GM21737 (cell line): Measurements from ENCODE around the gene FOXJ3.

ENCODE experiments used
- ATAC-seq: cut with Tn5 transposase; IDR thresholded peaks from one replicate; pipeline ENCODE4 v1.9.1; 2021; ENCODE audit warnings: mild to moderate bottlenecking, moderate library complexity; ENCODE audit not compliant: unreplicated experiment

The FOXJ3 gene

DNA sequence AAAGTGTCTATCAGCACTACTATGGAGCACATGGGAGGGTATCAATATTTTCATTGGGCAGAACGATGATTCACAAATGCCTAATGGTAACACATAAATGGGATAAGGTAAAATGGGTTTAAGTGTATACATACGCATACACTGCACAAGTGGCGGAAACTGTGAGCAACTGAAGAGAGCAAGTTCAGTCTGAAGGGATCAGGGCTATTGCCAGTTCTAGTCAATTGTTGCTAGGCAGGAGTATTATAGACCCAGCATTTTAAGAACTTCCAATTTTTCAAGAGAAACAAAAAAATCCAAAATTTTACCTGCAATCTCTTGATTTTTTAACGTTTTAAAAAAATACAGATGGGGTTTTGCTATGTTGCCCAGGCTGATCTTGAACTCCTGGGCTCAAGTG lies 23.1 kb downstream of the FOXJ3 start:
- no peak for ATAC-seq

DNA sequence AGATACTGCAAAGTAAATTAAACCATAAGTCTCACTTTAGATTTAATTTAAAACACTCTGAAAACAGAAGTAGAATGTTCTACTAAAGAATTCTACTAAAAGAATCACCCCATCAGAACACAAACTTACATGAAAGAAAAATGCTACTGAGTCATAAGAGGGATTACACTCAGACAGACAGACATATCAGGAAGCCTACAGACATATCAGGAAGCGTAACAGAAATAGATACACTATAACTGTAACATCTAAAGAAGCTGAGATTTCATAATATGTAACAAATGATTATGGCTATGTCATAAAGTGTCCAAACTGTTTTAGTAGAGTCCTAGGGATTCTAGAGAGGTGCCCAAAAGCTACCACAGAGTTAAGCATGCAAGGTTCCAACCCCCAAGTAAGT lies 23.9 kb downstream of the FOXJ3 start:
- ATAC-seq: no peak

DNA sequence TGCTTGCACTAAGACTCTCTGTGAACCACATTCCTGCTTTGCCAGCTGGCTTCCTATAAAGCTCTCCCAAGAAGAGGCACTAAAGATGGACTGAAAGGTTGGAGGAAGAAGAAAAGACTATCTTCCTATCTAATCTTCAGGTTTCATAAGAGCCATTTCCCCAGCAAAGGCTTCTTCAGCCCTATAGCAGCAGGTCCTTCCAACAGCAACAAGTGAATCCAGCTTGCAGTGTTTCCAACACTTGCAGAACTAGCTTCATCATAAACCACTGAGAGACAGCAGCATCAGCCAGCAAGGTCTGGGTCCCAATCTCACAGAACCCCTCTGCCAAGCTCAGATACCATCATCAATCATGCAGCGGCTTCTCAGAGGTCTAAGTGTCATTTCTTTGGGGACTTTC lies 28.1 kb downstream of the FOXJ3 start:
- ATAC-seq: no peak

DNA sequence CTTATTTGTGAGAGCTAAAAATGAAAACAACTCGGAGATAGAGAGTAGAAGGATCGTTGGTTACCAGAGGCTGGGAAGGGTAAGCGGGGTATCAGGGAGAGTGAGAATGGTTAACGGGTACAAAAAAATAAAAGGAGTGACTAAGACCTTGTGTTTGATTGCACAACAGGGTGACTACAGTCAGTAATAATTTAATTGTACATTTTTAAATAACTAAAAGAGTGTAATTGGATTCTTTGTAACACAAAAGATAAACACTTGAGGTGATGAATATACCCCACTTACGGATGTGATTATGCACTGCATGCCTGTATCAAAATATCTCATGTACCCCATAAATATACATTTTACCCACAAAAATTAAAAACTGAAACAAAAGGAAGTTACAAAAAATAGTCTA lies 29.4 kb downstream of the FOXJ3 start:
- no peak for ATAC-seq

DNA sequence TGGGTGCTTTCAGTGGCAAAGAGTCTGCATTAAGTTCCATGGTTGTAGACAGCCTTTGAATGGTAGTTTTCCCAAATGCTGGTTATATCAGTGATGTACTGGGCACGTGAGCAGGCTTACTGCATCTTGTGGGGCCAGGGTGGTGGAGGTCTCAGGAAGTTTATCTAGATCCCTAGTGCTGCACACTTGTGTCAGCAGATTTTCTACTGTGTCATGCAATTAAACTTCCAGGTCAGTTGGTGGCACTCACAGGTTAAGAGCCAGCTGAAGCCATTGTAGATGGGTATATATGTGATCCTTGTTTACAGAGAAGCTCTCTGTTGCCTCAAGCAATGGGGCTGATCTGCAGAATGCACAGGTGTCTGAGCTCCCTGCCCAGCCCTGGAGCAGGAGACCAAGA lies 33.0 kb downstream of the FOXJ3 start:
- no peak for ATAC-seq

DNA sequence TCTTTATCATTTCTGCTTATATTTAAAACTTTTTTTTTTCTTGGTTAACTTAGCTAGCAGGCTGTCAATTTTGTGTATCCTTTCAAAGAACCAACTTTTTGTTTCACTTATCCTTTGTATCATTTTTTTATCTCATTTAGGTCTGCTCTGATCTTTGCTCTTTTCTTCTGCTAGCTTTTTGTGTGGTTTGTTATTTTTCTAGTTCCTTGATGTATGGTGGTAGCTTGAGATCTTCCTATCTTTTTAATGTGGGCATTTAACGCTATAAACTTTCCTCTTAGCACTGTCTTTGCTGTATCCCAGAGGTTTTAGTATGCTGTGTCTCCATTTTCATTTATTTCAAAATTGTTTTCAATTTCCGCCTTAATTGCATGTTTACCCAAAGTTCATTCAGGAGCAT lies 36.5 kb downstream of the FOXJ3 start:
- no peak for ATAC-seq

DNA sequence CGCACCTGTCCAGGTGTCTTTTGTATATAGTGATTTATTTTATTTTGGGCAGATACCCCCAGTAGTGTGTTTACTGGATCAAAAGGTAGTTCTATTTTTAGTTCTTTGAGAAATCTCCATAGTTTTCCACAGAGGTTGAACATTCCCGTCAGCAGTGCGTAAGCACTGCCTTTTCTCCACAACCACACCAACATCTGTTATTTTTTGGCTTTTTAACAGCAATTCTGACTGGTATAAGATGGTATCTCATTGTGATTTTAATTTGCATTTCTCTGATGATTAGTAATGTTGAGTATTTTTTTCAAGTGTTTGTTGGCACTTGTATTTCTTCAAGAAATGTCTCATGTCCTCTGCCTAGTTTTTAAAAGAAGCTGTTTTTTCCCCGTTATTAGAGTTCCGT lies 39.2 kb downstream of the FOXJ3 start:
- no peak for ATAC-seq

DNA sequence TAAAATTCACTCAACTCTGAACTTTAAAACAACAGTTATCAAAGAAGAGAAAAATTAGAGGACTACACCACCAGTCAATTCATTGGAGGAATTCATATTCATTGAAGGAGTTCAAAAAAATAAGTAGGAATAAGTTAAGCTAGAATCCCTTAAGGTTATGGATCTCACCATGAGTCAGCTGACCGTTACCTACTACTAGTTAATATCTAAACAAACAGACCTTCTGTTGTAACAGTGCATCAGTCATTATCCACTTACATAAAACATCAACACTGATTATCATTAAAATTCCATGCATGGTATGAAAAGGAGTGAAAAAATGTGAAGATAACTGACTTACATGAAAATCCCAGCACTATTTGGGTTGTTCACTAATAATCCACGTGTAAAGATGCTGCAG lies 44.9 kb downstream of the FOXJ3 start:
- no peak for ATAC-seq

DNA sequence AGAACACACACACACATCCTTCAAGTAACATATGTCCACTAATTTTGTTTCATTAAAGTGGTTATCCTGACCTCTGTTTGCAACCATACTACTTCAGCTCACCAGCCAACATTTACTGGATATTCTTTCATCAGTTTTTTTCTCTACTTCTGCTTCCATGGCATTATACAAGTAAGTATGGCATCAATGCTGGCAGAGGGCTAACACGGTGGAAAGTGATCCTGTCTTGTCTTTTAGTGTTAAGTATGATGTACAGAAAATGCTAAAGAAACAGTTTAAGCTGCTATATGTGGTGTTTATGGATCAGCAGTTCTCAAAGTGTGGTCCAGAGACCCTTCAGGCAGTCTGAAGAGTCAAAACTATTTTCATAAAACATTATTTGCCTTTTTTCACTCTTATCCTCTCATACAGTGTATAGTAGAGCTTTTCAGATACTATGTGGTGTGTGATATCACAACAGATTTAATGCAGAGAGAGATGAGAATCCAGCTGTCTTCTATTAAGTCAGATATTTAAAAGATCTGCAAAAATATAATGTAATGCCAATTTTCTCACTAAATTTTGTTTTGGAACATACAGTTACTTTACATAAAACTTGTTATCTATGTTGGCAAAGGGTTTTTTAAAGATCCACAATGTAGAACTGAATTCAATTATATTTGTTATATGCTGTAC lies 46.6 kb downstream of the FOXJ3 start:
- ATAC-seq: no peak

DNA sequence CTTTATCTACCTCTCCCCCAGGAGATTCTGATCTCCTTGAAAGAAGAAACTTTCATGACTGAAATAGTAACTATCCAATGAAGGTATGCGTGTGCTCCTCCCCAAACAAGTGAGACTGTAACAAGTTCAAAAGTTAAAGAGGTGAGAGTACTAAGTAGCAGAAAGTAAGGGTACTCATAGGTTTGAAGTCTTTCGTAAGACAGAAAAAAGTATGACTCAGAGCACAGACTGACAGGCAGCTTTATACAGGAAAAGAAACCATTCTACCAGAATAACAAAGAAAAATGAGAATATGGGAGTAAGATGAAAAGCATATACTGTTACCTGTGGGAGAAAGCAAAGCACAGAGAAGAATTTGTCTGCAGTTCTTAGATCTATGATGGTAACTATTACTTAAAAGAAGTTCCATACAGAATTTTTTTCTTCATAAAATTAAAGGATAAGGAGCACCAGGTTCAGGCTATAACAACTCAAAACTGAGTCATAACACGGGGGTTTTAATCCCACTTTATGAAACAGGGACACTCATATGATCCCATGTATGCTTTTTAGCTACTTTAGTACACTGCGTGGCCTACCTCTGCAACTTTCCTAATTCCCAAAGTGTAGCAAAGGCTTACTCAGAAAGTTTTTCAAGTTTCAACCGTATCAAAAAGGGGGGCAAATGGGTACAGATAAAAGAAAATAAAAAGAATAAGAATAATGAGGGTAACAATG lies 52.0 kb downstream of the FOXJ3 start:
- ATAC-seq: no peak

DNA sequence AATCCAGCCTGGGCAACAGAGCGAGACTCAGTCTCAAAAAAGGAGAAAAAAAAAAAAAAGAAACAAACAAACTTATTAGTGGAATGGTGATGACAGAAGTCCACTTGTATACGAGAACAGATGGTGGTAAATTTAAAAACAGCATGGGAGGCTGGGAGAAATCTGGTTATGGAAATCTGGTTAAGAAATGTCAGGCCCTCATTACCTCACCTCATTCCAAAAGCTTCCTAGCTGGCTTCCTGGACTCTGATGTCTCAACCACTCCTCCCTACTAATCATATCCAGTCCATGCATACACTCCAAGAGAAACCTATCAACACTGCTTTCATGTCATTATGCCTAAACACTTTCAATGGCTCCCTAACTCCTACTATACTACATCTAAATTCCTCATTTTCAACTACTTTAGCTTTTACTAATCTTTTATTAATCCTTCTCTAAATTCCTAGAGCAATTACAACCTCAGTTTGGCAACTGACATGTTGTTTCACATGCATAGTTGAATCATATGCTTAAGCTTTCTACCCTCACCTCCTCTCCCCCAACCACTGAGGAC lies 52.9 kb downstream of the FOXJ3 start:
- no peak for ATAC-seq

DNA sequence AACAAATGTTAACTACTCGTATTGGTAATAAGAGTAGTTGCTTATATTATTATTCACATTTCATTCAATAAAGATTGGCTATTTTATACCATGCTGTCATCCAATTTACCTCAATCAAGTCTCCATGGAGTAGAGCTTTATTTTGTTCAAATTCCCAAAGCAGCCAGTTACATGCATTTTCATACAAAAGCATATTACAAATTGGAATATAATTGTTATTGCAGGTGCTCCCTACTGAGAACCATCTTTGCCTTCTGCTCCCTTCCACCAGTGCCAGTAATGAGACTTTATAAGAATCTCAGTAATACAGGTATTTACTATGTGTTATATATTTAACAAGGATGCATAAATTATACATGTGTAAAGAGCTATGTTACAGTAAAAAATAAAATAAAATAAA lies 54.2 kb downstream of the FOXJ3 start:
- ATAC-seq: no peak

DNA sequence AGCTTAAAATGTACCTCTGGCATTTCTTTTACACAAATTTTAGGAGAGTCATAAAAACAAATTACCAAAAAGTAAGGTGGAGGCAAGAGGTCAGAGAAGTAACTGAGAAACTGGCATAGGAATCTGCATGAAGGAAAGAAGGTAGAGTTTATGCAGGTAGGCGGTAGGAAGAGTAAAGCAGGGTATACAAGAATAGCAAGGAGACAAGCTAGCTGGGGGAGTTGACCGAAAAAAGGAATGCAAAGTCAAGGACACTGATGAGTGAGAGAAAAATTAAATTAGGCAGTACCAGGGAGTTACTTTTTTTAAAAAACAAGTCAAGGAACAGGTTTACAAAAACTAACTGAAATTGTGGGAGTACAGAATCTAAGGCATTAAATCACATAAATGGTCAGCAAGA lies 56.0 kb downstream of the FOXJ3 start:
- ATAC-seq: no peak

DNA sequence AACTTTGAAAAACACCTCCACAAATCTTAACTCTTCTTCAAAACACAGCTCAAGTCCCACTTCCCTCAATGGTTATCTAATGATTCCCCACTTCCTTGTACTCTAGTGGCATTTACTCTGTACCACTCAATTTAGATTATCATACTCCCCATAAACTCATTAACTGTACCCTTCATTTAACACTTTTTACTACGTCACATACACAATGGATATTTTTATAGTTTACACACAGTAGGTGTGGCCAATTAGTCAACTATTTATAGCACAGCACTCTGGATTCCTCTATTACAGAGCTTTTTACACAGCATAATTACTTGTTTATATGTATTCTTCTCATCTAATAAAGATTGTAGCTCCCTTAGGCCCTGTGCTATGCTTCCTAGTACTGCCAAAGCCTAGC lies 62.1 kb downstream of the FOXJ3 start:
- ATAC-seq: no peak

DNA sequence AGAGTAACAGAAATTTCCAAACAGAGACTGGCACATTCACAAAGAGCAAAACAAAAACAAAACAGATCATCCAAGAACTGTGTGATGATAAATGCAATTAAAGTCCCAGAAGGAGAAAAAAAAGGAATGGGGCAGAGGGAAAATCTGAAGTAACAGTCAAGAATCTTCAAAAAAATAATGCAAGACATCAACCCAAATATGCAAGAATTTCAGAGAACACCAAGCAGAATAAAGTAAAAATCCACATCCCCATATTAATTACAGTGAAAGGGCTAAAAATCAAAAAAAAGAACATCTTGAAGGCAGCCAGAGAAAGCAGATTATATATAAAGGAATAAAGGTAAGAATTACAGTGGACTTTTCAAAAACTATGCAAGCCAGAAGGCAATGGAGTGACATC lies 67.1 kb downstream of the FOXJ3 start:
- no peak for ATAC-seq

DNA sequence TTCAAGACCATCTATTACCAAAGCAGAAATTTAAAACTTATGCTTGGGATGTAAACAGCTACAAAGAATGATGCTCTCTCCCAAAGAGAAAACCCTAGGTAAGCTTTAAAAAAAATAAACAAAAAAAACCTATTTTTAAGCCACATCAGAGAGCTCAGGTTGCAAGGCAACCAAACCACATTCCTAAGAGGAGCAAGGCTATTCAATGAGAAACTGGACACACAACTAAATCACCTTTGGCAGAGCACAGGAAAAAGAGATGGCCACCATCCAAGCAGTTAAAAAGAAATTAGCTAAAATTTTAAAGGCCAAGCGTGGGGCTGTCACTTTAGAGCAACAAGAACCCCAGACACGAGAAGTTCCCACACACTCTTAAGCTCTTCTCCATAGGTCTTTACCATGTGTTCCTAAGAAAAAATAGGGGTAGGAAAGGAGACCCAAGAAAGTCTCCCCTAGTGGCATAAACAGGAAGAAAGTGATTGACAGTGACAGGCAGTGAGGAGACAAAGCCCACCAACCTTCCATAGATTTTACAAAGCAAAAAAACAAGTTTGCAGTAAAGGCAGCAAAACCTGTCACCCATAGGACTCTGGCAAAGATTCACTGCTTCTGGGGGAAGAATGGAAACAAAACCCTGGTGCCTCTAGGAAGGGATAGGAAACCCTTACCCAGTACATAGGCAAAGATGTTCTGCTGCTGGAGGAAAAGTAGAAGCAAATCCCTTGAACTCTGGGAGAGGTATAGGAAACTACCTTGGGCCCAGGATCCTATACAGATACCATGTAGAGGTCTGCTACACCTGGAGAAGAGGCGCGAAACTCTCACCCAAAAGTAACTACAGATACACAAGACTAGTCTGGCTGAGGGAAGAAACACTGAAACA lies 68.5 kb downstream of the FOXJ3 start:
- ATAC-seq: no peak

DNA sequence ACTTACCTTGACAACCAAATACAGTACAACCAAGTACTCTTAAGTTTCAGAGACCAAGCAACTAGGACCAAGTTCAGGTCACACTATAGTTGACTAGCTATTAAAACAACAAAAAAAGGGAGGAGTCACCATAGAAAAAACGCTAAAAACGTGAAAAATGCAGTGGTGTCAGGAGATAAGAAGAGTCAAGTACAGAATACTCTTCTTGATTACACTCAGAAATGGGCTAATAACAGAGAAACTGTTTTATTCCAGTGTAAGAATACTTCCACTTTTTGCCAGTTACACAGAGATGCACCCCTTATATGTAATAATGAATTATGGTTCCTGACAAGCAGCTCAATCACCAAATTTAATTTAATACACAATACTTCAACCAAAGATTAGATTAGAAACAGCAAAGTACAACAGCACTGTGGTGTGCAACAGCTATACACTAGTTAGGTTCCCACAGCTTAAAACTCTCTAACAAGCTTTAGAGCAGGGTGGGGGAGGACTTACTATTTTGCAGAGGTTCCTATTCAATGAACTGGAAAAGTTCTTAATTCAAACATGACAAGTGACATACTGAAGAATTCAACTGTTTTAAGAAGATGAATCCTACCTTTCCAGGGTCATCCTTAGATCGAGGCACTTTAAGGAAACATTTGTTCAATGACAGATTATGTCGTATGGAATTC lies 70.4 kb downstream of the FOXJ3 start:
- ATAC-seq: no peak

DNA sequence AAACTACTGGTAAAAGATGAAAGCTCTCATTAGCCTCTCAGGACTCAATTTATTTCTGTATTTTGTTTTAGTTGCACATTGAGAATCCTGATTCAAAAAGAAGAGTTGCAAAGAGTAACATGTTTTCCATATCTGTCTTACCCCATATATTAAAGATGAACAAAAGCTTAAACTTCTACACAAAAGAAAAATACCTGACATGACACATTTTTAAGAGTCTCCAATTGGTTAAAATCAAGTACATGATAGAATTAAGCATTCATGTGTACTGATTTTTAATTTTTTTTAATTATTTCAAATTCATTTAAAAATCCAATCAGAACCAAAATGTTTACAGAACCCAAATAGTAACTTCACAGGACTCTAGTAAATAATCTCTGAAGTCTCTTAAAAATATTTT lies 72.0 kb downstream of the FOXJ3 start:
- ATAC-seq: no peak

DNA sequence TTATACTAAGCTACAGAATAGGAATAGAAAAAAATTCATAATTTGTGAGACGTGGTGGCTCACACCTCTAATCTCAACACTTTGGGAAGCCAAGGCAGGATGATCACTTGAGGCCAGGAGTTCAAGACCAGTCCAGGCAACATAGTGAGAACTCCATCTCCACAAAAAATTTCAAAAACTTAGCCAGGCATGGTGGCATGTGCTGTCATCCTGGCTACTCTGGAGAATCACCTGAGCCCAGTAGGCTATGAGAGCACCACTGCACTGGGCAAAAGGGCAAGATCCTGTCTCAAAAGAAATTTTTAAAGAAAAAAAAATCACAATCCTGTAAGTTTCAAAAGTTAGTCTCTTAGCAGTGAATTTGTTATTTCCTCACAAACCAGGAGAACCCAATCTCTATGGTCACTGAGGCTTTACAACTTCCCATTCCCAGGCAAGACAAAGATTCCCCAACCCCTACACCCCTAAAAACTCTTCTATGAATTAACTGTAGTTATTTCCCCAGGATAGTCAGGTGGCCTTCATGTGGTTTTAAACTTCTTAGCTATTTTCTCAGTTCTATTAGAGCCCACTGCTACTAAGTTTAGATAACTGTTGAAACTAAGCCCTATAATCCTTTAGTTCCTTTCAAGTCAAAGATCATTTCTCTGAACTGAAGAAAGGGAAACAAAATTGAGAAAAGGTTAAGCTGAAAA lies 74.5 kb downstream of the FOXJ3 start:
- ATAC-seq: no peak

DNA sequence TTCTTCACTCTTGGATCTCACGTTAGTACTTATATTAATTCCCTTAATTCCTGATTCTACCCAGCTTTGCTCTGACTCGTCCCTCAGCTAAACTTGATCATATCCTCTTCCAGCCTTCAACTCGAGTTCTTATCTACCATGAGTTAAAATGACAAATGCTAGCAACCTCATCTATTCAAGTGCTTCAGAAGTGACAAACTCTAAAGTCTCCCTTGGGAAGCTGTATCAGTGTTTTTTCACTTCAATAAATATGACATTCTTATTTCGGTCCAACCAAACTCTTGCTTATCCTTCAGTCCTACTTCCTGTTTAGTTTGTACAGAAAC lies 75.3 kb downstream of the FOXJ3 start:
- ATAC-seq: no peak
